HG02759 (cell line): Measurements from ENCODE around the gene PSPH.
A peak's percentile ranks its signal among the peaks of the same experiment; 100 is the strongest.

Experiments
- ATAC-seq: cut with Tn5 transposase; IDR thresholded peaks from one replicate; pipeline ENCODE4 v1.9.1; 2021; ENCODE audit warnings: mild to moderate bottlenecking, moderate library complexity; ENCODE audit not compliant: unreplicated experiment

The PSPH gene

DNA sequence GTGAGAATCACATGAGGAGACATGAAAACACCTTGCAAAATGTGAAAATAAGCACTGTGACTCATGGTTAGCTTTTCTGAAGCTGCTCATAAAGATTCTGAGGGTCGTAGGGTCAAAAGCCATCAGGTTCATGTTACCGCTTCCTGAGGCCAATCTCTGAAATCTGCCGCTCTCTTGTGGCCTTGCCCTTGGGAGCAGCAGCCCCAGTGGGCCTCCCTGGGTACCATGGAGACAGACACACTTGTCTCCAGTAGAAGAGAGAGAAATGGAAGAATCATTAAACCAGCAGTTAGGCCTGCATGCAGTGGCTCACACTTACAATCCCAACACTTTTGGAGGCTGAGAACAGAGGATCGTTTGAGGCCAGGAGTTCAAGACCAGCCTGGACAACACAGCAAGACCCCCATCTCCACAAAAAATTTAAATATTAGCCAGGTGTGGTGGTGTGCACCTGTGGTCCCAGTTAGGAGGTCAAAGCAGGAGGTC lies 44.0 kb downstream of the PSPH start:
- no peak for ATAC-seq

DNA sequence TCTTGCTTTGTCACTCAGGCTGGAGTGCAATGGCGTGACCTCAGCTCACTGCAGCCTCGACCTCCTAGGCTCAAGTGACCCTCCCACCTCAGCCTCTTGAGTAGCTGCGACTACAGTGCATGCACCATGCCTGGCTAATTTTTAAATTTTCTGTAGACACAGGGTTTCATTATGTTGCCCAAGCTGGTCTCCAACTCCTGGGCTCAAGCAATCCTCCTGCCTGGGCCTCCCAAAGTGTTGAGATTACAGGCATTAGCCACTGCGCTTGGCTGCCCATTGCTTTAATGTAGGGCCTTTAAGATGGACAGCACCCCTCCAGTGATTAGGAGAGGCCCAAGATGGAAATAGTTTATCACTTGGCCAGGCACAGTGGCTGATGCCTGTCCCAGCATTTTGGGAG lies 47.5 kb downstream of the PSPH start:
- no peak for ATAC-seq

DNA sequence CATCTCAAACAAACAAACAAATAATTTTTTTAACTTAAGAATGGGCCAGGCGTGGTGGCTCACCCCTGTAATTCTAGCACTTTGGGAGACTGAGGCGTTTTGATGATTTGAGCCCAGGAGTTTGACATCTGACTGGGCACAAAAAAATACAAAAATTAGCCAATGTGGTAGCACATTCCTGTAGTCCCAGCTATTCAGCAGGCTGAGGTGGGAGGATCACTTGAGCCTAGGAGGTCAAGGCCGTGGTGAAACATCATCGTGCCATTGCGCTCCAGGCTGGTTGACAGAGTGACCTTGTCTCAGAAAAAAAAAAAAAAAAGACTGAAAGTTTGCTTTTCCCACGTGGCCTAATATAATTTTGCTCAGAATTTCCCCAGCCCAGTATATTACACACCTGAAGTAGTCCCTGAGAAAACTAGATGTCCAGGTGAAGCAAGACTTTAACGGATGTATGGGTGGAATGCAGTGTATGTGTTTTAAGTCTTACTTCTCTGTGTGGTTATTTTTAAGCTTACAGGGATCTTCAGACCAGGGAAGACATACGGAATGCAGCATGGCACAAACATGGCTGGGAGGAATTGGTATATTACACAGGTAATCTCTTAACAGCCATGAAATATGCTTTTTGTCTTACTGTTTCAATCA lies 54.3 kb downstream of the PSPH start:
- ATAC-seq, result no peak

DNA sequence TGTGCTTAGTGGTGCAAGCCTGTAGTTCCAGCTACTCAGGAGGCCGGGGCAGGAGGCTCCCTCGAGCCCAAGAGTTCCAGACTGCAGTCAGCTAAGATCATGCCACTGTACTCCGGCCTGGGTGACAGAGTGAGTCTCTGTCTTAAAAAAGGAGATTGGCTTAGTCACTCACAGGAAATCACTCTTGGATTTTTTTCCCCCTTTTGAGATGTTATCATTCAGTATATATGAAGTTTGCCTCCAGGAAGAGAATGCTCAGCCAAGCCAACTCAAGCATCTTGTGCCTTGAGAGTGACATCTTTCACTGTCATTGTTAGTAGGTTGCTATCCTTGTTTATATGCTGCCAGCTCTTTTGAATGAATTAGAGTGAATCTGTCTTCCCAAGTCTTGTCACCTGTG lies 58.9 kb downstream of the PSPH start:
- no peak for ATAC-seq

DNA sequence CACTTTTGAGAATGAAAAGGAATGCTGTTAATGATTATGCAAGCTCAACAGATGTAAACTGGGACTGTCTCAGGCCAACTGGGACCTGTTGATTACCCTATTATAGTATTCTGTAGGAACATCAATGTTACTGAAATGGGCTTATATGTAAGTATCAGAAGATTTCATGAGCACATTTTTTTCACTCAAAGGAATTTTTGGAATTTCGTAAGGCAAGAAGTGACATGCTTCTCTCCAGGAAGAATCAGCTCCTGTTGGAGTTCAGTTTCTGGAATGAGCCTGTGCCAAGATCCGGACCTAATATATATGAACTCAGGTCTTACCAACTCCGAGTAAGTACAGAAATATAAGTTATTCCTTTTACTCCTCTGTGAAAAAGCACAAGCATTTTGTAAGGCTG lies 67.7 kb downstream of the PSPH start:
- no peak for ATAC-seq

DNA sequence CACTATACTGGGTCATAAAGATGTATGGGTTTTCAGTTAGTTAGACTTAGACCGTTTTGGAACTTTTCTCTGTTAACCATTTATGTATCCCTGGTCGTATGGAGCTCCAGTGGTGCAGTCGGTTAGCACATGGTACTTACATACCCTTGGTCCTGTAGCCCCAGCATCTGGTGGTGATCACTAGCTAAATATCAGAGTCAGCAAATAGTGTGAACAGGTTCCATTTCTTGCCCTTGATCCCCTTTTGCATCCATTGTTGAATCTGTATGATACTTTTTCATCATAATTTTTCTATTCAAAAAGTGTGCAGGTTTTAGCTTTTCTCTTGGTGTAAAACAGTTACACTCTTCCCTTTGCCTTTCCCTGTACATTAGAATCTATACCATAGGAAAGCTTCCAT lies 71.0 kb downstream of the PSPH start:
- no peak for ATAC-seq

DNA sequence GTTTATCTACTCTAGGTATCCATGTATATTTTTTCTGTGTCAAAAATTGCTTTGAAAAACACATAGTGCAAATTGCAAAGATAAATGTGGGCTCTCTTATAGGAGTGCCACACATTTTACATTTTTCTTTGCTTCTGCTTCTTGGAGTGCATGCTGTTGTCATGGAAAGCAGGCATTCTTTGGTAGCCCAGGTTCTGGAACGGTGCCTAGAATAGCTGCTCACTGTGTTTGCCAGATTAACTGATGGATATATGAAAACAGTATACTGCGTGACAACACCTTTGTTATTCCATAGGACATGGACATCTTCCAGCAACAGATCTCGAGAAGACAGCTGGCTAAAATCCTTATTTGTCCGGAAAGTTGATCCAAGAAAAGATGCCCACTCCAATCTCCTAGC lies 73.4 kb downstream of the PSPH start:
- ATAC-seq, result no peak

DNA sequence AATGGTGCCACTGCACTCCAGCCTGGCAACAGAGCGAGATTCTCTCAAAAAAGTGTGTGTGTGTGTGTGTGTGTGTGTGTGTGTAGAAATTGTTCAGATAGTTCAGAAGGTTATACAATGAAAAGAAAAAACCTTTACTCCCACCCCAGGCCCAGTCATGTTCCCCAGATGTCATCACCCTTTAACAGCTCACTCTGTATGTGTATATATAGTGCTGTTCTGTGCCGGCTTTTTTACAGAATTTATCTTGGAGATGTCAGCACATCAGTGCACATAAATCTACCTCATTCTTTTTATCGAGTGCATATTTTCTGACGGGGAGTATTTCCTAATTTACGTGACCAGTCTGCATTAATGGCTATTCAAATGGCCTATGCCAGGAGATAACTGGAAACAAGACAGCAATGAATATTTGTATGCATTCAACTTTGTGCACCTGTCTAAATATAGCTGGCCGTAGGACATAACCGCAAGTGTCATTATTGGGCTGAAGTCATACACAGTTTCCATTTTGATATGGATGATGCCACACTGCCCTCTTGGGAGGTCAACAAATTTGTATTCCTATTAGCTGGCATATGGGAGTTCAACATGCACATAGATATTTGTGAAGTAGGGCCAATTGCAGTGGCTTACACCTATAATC lies 75.1 kb downstream of the PSPH start:
- no peak for ATAC-seq

DNA sequence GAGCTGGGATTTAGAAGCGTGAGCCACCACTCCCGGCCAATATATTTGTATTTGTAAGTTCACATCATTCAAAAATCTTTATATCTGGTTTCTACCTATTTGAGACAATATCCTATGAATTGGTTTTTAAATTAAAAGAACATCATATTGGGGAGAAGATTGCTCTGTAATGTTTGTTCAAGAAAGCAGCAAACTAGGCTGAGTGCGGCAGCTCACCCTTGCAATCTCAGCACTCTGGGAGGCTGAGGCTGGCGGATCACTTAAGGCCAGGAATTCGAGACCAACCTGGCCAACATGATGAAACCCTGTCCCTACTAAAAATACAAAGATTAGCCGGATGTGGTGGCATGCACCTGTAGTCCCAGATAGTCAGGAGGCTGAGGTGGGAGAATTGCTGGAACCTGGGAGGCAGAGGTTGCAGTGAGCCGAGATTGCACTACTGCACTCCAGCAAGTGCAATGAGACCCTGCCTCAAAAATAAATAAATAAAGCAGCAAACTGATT lies 77.4 kb downstream of the PSPH start:
- ATAC-seq, result no peak

DNA sequence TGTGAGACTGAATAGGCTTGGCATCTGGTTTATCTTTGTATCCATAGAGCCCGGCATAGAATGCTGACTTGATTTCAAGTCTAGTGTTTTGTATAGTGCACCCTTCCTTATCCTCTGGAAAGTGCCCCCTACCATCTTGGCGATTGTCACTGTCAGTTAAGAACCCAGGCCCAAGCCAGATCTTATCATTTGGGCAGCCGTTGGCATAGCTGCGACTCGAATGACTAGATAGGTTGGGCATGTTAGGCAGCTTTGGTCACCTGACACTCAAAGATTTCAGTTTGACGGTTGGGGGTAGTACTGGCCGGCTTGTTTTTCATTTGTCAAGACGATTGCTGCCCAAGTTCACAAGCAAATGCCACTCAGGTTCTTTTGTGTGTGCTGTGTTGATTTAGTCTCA lies 80.3 kb downstream of the PSPH start:
- ATAC-seq, result no peak

DNA sequence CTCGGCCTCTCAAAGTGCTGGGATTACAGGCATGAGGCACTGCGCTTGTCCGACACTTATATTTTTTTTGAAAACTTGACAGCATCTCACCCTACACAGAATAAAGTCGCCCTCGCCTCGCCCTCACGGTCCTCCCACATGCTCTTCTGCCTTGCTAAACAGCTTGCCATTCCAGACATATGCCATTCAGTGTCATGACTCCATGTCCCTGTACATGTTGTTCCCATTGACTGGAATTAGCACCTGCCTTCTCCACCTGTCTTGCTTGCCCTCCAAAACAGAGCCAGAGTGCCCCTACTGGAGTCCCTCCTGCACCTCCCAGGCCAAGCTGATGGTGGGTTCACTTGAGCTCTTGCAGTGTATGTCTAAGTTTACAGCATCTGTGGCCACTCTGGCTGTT lies 80.7 kb downstream of the PSPH start:
- no peak for ATAC-seq

DNA sequence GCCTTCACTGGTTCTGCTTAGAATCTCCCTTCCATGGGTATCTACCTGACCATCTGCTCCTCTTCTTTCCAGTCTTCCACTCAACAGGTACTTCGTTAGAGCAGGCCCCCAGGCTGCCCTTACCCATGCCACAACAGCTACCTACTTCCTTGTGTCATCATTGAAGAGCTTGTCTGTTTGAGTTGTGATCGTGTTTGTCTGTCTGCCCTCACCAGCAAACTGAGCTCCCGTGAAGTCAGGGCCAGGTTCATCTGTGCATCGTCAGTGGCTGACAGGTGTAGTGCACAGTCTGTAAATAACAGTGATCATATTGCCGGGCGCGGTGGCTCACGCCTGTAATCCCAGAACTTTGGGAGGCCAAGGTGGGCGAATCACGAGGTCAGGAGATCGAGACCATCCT lies 81.9 kb downstream of the PSPH start:
- ATAC-seq, result no peak

DNA sequence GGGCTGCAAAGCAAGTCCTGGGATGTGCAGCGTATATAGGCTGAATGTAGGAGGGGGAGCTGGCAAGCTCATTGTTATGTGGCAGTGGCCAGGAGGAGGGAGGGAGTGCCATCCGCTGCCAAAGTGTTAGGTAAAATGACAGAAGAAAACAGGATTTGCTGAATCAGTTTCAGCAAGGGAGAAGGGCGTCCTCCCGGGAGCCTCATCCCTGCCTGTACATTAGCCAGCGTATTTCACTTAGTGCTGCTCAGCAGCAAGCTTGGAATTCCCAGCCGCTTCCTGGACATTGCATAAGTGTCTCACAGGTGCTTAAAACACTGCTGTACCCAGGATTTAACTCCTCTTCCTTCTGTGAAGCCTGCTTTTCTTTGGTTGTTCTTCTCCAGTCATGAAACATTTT lies 84.4 kb downstream of the PSPH start:
- ATAC-seq, result no peak

DNA sequence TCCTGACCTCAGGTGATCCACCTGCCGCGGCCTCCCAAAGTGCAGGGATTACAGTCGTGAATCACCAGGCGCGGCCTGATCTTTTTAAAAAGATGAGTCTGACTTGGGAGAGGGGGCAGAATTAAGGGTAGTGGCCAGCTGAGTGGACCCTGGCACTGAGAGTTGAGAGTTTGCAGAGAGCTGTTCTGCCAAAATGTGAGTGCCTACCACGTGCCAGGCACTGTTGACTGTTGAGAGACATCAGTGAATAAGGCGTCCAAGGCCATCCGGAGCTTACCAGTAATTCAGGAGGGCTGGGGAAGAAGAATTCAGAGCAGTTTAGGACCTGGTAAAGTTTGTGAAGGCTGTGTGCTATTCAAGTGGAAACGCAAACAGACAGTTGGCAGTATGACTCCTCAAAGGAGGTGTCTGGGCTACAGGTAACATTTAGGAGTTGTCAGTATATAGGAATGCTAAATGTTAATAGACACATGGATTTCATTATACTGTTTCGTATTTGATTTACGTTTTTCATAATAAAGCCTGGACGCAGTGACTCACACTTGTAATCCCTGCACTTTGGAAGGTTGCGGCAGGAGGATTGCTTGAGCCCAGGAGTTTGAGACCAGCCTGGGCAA lies 85.3 kb downstream of the PSPH start:
- ATAC-seq, result no peak

DNA sequence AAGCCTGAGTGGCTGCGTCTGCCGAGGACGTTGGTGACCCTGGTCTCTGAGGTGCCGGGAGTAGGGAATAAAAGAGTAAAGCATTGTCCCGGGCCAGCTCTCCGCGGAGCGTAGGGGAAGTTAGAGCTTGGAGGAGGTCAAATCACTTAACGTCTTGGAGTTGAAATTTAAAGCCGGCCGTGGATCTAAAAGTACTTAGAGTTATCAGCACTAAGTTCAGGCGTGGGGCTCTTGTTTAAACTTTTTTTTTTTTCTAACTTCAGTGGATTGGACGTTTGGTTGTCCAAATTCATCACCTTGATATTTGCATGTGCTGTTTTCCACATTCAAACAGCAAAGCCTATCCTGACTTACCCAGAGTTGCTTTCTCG lies 86.2 kb downstream of the PSPH start:
- ATAC-seq, result no peak

DNA sequence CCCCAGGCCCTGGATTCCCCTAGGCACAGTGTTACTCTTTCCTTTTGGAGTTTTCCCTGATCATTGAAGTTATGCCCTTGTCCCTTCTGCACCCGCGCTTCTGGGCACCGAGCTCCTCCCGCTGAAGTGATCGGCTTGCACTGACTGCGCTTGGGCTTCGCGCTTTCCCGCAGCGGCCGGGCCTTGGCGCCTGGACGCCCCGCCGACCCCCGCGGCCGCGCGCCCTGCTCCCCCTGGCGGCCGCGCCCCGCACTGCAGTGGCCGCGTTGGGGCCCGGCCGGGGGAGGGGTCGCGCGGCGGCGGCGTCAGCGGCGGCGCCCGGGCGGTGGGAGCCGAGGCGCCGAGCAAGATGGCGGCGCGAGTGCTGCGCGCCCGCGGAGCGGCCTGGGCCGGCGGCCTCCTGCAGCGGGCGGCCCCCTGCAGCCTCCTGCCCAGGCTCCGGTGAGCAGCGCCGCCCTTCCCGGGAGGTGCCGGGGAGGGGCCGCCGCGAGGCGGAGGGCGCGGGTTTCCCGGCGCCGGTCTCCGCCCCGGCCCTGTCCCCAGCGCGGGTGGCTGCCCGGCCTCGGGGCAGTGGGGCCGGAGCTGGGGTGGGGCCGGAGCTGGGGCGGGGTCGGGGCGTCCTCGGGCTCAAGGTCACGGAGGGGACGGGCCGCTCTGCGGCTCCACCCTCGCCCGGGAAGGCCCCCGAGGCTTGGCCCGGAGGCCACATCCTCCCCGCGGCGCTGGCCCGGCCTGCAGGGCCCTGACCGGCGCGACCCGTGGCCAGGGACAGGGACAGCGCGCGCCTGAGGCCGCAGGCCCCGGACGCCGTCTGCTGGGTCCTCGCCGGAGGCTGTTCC lies 86.8 kb downstream of the PSPH start, which contains the start of gene NIPSNAP2:
TSS of gene NIPSNAP2 (plus strand) at position 325 of the 839 bp plus-strand sequence. CDS start at position 350, 25 bp downstream.
- peak; percentile 86 for ATAC-seq

DNA sequence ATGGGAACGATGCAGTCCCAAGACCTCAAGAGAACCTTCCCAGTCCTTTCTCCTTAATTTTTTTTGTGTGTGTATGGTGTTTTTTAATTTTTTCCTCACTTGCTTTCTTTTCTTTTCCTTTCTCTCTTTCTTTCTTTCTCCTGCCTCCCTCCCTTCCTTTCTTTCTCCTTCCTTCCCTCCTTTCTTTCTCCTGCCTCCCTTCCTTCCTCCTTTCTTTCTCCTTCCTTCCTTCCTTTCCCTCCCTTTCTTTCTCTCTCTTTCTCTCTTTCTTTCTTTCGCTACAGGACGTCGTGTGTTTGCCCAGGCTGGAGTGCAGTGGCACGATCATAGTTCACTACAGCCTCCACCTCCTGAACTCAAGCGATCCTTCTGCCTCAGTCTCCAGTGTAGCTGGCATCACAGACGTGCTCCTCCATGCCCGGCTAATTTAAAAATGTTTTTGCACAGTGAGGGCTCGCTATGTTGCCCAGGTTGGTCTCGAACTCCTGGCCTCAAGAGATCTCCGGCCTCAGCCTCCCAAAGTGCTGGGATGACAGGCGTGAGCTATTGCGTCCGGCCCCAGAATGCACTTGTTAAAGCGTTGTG lies 87.6 kb downstream of the PSPH start:
- no peak for ATAC-seq

DNA sequence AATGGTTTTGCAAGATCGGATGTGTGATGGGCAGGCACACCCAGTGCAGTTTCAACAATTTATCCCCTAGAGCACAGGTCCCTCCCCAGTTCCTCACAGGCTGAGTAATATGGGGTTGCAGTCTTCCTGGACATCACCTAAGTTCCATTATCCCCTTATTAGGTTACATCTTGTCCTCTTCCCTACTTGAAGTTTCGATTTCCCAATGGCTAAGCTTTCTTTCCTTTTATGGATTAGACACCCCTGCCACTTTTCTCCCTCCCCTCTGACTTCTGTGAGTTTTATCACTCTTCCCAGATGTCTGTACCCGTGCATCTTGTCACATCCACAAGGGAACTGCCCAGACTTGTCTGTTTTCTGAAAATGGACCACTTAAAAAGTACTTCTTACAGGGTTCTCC lies 89.2 kb downstream of the PSPH start:
- ATAC-seq, result no peak
